T-helper 1 cell treated with Interleukin-12 subunit alpha and Interleukin-12 subunit beta and Interleukin-4 antibody, amounts not matched to agents 30 μg/mL and 1 μg/mL, for 36 hours (primary cell): ENCODE data around the gene KLF5.
A peak's percentile ranks its signal among the peaks of the same experiment; 100 is the strongest.
"Not testable (repeated sequence)": the region's sequence is repeated elsewhere in the genome, so short reads cannot be mapped to it uniquely, and the experiment has no call there.

ENCODE experiments used
- H3K27ac Mint-ChIP-seq: one replicate; pipeline ENCODE4 v1.8.0; 2021; ENCODE audit warnings: mild to moderate bottlenecking, mixed read lengths
- H3K27me3 Mint-ChIP-seq: one replicate; pipeline ENCODE4 v1.8.0; 2021; ENCODE audit warnings: low read depth, mixed read lengths
- H3K36me3 Mint-ChIP-seq: one replicate; pipeline ENCODE4 v1.8.0; 2021; ENCODE audit warnings: low read depth, mixed read lengths
- H3K4me1 Mint-ChIP-seq: one replicate; pipeline ENCODE4 v1.8.0; 2021; ENCODE audit warnings: low read depth, mixed read lengths
- H3K4me3 Mint-ChIP-seq: one replicate; pipeline ENCODE4 v1.8.0; 2021; ENCODE audit warnings: mild to moderate bottlenecking, moderate library complexity, mixed read lengths
- H3K9me3 Mint-ChIP-seq: one replicate; pipeline ENCODE4 v1.8.0; 2021; ENCODE audit warnings: mixed read lengths

KLF5 gene

GRCh38 chr13:73089213-73089612, 30.4 kb downstream of the KLF5 start:
- H3K36me3 Mint-ChIP-seq = no peaks in the 10 kb centered on the region
- peaks cover 16% of the 10 kb centered on the region for H3K4me1 Mint-ChIP-seq
- H3K9me3 Mint-ChIP-seq = peaks cover 5% of the 10 kb centered on the region
- H3K27me3 Mint-ChIP-seq = no peaks in the 10 kb centered on the region
- no peak overlapping the region for H3K27ac Mint-ChIP-seq
- no peak overlapping the region for H3K4me3 Mint-ChIP-seq

GRCh38 chr13:73090116-73090822, 31.5 kb downstream of the KLF5 start:
- peaks cover 5% of the 10 kb centered on the region for H3K9me3 Mint-ChIP-seq
- peak overlapping the region; percentile 34 for H3K27ac Mint-ChIP-seq
- H3K4me3 Mint-ChIP-seq = no peak overlapping the region
- peaks cover 16% of the 10 kb centered on the region for H3K4me1 Mint-ChIP-seq
- no peaks in the 10 kb centered on the region for H3K36me3 Mint-ChIP-seq
- no peaks in the 10 kb centered on the region for H3K27me3 Mint-ChIP-seq

GRCh38 chr13:73090823-73091187, 32.0 kb downstream of the KLF5 start:
- H3K27ac Mint-ChIP-seq = no peak overlapping the region
- no peak overlapping the region for H3K4me3 Mint-ChIP-seq
- peaks cover 5% of the 10 kb centered on the region for H3K9me3 Mint-ChIP-seq
- peaks cover 16% of the 10 kb centered on the region for H3K4me1 Mint-ChIP-seq
- no peaks in the 10 kb centered on the region for H3K36me3 Mint-ChIP-seq
- no peaks in the 10 kb centered on the region for H3K27me3 Mint-ChIP-seq

- H3K9me3 Mint-ChIP-seq = no peaks in the 10 kb centered on the region
- H3K4me1 Mint-ChIP-seq = peaks cover 16% of the 10 kb centered on the region
- H3K4me3 Mint-ChIP-seq = no peak overlapping the region
- no peak overlapping the region for H3K27ac Mint-ChIP-seq
- no peaks in the 10 kb centered on the region for H3K36me3 Mint-ChIP-seq
- no peaks in the 10 kb centered on the region for H3K27me3 Mint-ChIP-seq
Observed at GRCh38 chr13:73092829-73093228, 34.0 kb downstream of the KLF5 start.

GRCh38 chr13:73096173-73096572, 37.4 kb downstream of the KLF5 start:
- Mint-ChIP-seq H3K36me3 (no peaks in the 10 kb centered on the region), H3K27me3 (no peaks in the 10 kb centered on the region), H3K27ac (no peak overlapping the region), H3K4me1 (peaks cover 1% of the 10 kb centered on the region), H3K4me3 (no peak overlapping the region), H3K9me3 (no peaks in the 10 kb centered on the region)

- Mint-ChIP-seq H3K4me3 (no peak overlapping the region), H3K36me3 (no peaks in the 10 kb centered on the region), H3K9me3 (no peaks in the 10 kb centered on the region), H3K27me3 (no peaks in the 10 kb centered on the region), H3K4me1 (peaks cover 1% of the 10 kb centered on the region), H3K27ac (no peak overlapping the region)
Observed at GRCh38 chr13:73096638-73097037, 37.8 kb downstream of the KLF5 start.

GRCh38 chr13:73100781-73101180, 42.0 kb downstream of the KLF5 start:
- H3K27me3 Mint-ChIP-seq, H3K27ac Mint-ChIP-seq, H3K4me1 Mint-ChIP-seq, H3K9me3 Mint-ChIP-seq, H3K36me3 Mint-ChIP-seq, H3K4me3 Mint-ChIP-seq: not testable (repeated sequence)

GRCh38 chr13:73101351-73102007, 42.7 kb downstream of the KLF5 start:
- no peak overlapping the region for H3K4me3 Mint-ChIP-seq
- H3K36me3 Mint-ChIP-seq = no peaks in the 10 kb centered on the region

GRCh38 chr13:73103238-73103637, 44.4 kb downstream of the KLF5 start:
- Mint-ChIP-seq H3K27me3 (no peaks in the 10 kb centered on the region), H3K4me1 (no peaks in the 10 kb centered on the region), H3K9me3 (no peaks in the 10 kb centered on the region), H3K27ac (no peak overlapping the region), H3K4me3 (no peak overlapping the region), H3K36me3 (no peaks in the 10 kb centered on the region)

More at GRCh38 chr13:73101351-73102007, 42.7 kb downstream of the KLF5 start:
- Mint-ChIP-seq H3K27ac (no peak overlapping the region), H3K27me3 (no peaks in the 10 kb centered on the region), H3K9me3 (no peaks in the 10 kb centered on the region), H3K4me1 (no peaks in the 10 kb centered on the region)

GRCh38 chr13:73106513-73107178, 47.8 kb downstream of the KLF5 start:
- Mint-ChIP-seq H3K36me3 (no peaks in the 10 kb centered on the region), H3K27ac (no peak overlapping the region), H3K9me3 (no peaks in the 10 kb centered on the region), H3K27me3 (no peaks in the 10 kb centered on the region), H3K4me3 (no peak overlapping the region), H3K4me1 (no peaks in the 10 kb centered on the region)

GRCh38 chr13:73107481-73107880, 48.7 kb downstream of the KLF5 start:
- Mint-ChIP-seq H3K36me3 (no peaks in the 10 kb centered on the region), H3K4me3 (no peak overlapping the region), H3K27ac (no peak overlapping the region), H3K4me1 (no peaks in the 10 kb centered on the region), H3K27me3 (no peaks in the 10 kb centered on the region), H3K9me3 (no peaks in the 10 kb centered on the region)

- Mint-ChIP-seq H3K4me1 (no peaks in the 10 kb centered on the region), H3K27ac (no peak overlapping the region), H3K9me3 (no peaks in the 10 kb centered on the region), H3K4me3 (no peak overlapping the region), H3K27me3 (no peaks in the 10 kb centered on the region), H3K36me3 (no peaks in the 10 kb centered on the region)
Observed at GRCh38 chr13:73107970-73108369, 49.2 kb downstream of the KLF5 start.

- H3K4me1 Mint-ChIP-seq = no peaks in the 10 kb centered on the region
- H3K36me3 Mint-ChIP-seq = no peaks in the 10 kb centered on the region
- H3K27me3 Mint-ChIP-seq = no peaks in the 10 kb centered on the region
- H3K9me3 Mint-ChIP-seq = no peaks in the 10 kb centered on the region
- no peak overlapping the region for H3K4me3 Mint-ChIP-seq
- no peak overlapping the region for H3K27ac Mint-ChIP-seq
Observed at GRCh38 chr13:73109288-73109899, 50.6 kb downstream of the KLF5 start.

- Mint-ChIP-seq H3K9me3 (no peaks in the 10 kb centered on the region), H3K27ac (no peak overlapping the region), H3K4me1 (no peaks in the 10 kb centered on the region), H3K27me3 (no peaks in the 10 kb centered on the region), H3K4me3 (no peak overlapping the region), H3K36me3 (no peaks in the 10 kb centered on the region)
Observed at GRCh38 chr13:73109969-73110368, 51.2 kb downstream of the KLF5 start.

GRCh38 chr13:73110814-73111213, 52.0 kb downstream of the KLF5 start:
- no peaks in the 10 kb centered on the region for H3K9me3 Mint-ChIP-seq
- no peak overlapping the region for H3K27ac Mint-ChIP-seq
- H3K27me3 Mint-ChIP-seq = no peaks in the 10 kb centered on the region
- H3K4me1 Mint-ChIP-seq = no peaks in the 10 kb centered on the region
- no peak overlapping the region for H3K4me3 Mint-ChIP-seq
- no peaks in the 10 kb centered on the region for H3K36me3 Mint-ChIP-seq
